HepG2 (cell line): ENCODE data around the gene ZNF446. TPM values are rescaled to one million over a fixed set of nuclear protein-coding genes. Genes with fewer than 3 reads are reported as not detected.
A peak's percentile ranks its signal among the peaks of the same experiment; 100 is the strongest.

Source experiments
- CEBPG ChIP-seq: IDR thresholded peaks from 2 replicates; pipeline ENCODE4 v1.6.1; 2016
- EEA1 ChIP-seq: sonication (generic); formaldehyde crosslinking; IDR thresholded peaks from 2 replicates; pipeline ENCODE4 v1.5.1; 2020; ENCODE audit warnings: mild to moderate bottlenecking, missing genetic modification reagents, borderline replicate concordance
- GATAD1 ChIP-seq: IDR thresholded peaks from 2 replicates; pipeline ENCODE4 v1.6.1; 2016; ENCODE audit warnings: missing genetic modification reagents, missing compliant biosample characterization
- MAF1 ChIP-seq: sonication (generic); formaldehyde crosslinking; IDR thresholded peaks from 2 replicates; pipeline ENCODE4 v1.5.0; 2020; ENCODE audit warnings: missing genetic modification reagents, borderline replicate concordance
- NPAS2 ChIP-seq: sonication (generic); formaldehyde crosslinking; IDR thresholded peaks from 2 replicates; pipeline ENCODE4 v1.8.0; 2022; ENCODE audit warnings: mild to moderate bottlenecking, missing genetic modification reagents, borderline replicate concordance
- RBFOX2 ChIP-seq: fragments of 200-400 bp; formaldehyde crosslinking; IDR thresholded peaks from 2 replicates; pipeline ENCODE4 v1.6.1; 2017; ENCODE audit warnings: low read depth, mild to moderate bottlenecking, low read length
- SIX4 ChIP-seq: sonication (generic); formaldehyde crosslinking; IDR thresholded peaks from 2 replicates; pipeline ENCODE4 v1.4.0; 2020; ENCODE audit warnings: missing genetic modification reagents
- SMARCC2 ChIP-seq: fragments of 450-650 bp; IDR thresholded peaks from 2 replicates; pipeline ENCODE4 v1.6.1; 2017; ENCODE audit warnings: antibody characterized with exemption, mild to moderate bottlenecking
- SRF ChIP-seq: IDR thresholded peaks from 2 replicates; pipeline ENCODE4 v1.6.1; 2011; ENCODE audit warnings: mild to moderate bottlenecking, low read depth, low read length, moderate library complexity
- TCF12 ChIP-seq, 2 experiments: fragments of 450-650 bp in 1 of 2; sonication (generic) in 1 of 2; formaldehyde crosslinking in 1 of 2; IDR thresholded peaks; 2 replicates each; pipeline versions ENCODE4 v1.6.1 to v1.8.0; 2017 to 2022; ENCODE audit warnings: antibody characterized with exemption in 1 of 2, mild to moderate bottlenecking in 1 of 2, missing genetic modification reagents in 1 of 2, moderate library complexity in 1 of 2
- TFDP2 ChIP-seq: sonication (generic); formaldehyde crosslinking; IDR thresholded peaks from 2 replicates; pipeline ENCODE4 v1.4.0; 2020; ENCODE audit warnings: missing genetic modification reagents
- THAP7 ChIP-seq: sonication (generic); formaldehyde crosslinking; IDR thresholded peaks from 2 replicates; pipeline ENCODE4 v1.8.1; 2023; ENCODE audit warnings: mild to moderate bottlenecking, missing genetic modification reagents
- TRIM24 ChIP-seq: sonication (generic); formaldehyde crosslinking; IDR thresholded peaks from 2 replicates; pipeline ENCODE4 v1.8.0; 2022; ENCODE audit warnings: mild to moderate bottlenecking, missing genetic modification reagents
- ZBTB4 ChIP-seq: sonication (generic); formaldehyde crosslinking; IDR thresholded peaks from 2 replicates; pipeline ENCODE4 v1.4.0; 2020; ENCODE audit warnings: missing genetic modification reagents, mild to moderate bottlenecking, borderline replicate concordance
- ZBTB43 ChIP-seq: sonication (generic); formaldehyde crosslinking; conservative IDR thresholded peaks from 2 replicates; pipeline ENCODE4 v1.4.0; 2020; ENCODE audit warnings: missing genetic modification reagents
- ZFP1 ChIP-seq: IDR thresholded peaks from 2 replicates; pipeline ENCODE4 v1.6.1; 2016
- ZNF17 ChIP-seq: sonication (generic); formaldehyde crosslinking; IDR thresholded peaks from 2 replicates; pipeline ENCODE4 v1.5.0; 2020; ENCODE audit warnings: mild to moderate bottlenecking, missing genetic modification reagents
- ZNF563 ChIP-seq: sonication (generic); formaldehyde crosslinking; IDR thresholded peaks from 2 replicates; pipeline ENCODE4 v1.8.0; 2022; ENCODE audit warnings: mild to moderate bottlenecking, moderate library complexity, missing genetic modification reagents
- ZNF607 ChIP-seq: sonication (generic); formaldehyde crosslinking; IDR thresholded peaks from 2 replicates; pipeline ENCODE4 v1.5.1; 2020; ENCODE audit warnings: missing genetic modification reagents, mild to moderate bottlenecking, borderline replicate concordance
- ZNF766 ChIP-seq: sonication (generic); formaldehyde crosslinking; IDR thresholded peaks from 2 replicates; pipeline ENCODE4 v1.5.0; 2020; ENCODE audit warnings: missing genetic modification reagents, borderline replicate concordance
- polyA plus RNA-seq, 8 experiments: library from polyadenylated mRNA; depleted of rRNA in 3 of 8; stranded (reverse) in 7 of 8; unstranded in 1 of 8; fragments of >200 nt; fragmentation: Illumina TruSeq in 4 of 8; extraction: Trizol in 4 of 8; gene quantifications; 2 replicates each; pipeline versions ENCODE4 v1.2.1 to v1.2.3, GENCODE V29; 2011 to 2016; ENCODE audit warnings: low read depth in 4 of 8, missing spikeins in 1 of 8, mixed read lengths in 1 of 8; ENCODE audit not compliant: insufficient read depth in 1 of 8
- total RNA-seq, 5 experiments: library from RNA; depleted of rRNA; stranded (reverse); fragments of >200 nt; fragmentation: Illumina TruSeq; extraction: Trizol; gene quantifications; 2 replicates each; pipeline ENCODE4 v1.2.3, GENCODE V29; 2016; ENCODE audit warnings: low read depth in 1 of 5

ZNF446 gene
- total and polyA plus RNA-seq, 2 of the 13 experiments (the other 11 are each of a cell fraction or from before 2014, with no cell fraction given) = 3.0 to 3.6 TPM

- TF ChIP-seq ZBTB43 (CRISPR knock-in tag) = no peak
- TF ChIP-seq ZNF607 (CRISPR knock-in tag) = peak; percentile 44; the same call in 1 of the 2 replicates
- TF ChIP-seq TRIM24 (CRISPR knock-in tag) = no peak
- peak; percentile 91 for TF ChIP-seq SIX4 (CRISPR knock-in tag)
- TF ChIP-seq THAP7 = no peak
- TF ChIP-seq TCF12 (IDR thresholded peaks at IDR 0.05) = no peak
- no peak for TF ChIP-seq TCF12 (CRISPR knock-in tag; IDR thresholded peaks at IDR 0.05)
- no peak for TF ChIP-seq SRF
- no peak for TF ChIP-seq NPAS2 (CRISPR knock-in tag)
- TF ChIP-seq ZNF766 (CRISPR knock-in tag) = no peak
- no peak for TF ChIP-seq ZNF17 (CRISPR knock-in tag)
- no peak for TF ChIP-seq GATAD1 (CRISPR knock-in tag)
- no peak for TF ChIP-seq TFDP2
- TF ChIP-seq SMARCC2 = no peak
- TF ChIP-seq MAF1 (CRISPR knock-in tag) = no peak
- no peak for TF ChIP-seq RBFOX2
- no peak for TF ChIP-seq ZFP1
- no peak for TF ChIP-seq EEA1
- TF ChIP-seq ZNF563 (CRISPR knock-in tag) = 0 out of 2 replicates have a peak, but pooled peaks have one; percentile 53
- TF ChIP-seq CEBPG = peak; percentile 33
- TF ChIP-seq ZBTB4 (CRISPR knock-in tag) = no peak
These were observed 34.1 kb downstream of the ZNF446 start (continued) for GRCh38 chr19:58510084-58510862.
